HEK293 (cell line): ENCODE results near the gene CTSF.
A peak's percentile ranks its signal among the peaks of the same experiment; 100 is the strongest.

Source experiments
- CTCF ChIA-PET: fragments of 350-600 bp; formaldehyde crosslinking; extraction: SDS; loops from one replicate; lab custom pipeline; 2021; ENCODE audit warnings: antibody characterized with exemption; lab: Yijun Ruan, JAX
- POLR2A ChIA-PET: fragments of 300-600 bp; formaldehyde crosslinking; extraction: SDS; loops from one replicate; lab custom pipeline; 2020; ENCODE audit warnings: antibody characterized with exemption, inconsistent platforms; lab: Yijun Ruan, JAX
- H3K27ac ChIP-seq: fragments of 200-500 bp; sonication (Bioruptor generic); 2 replicates; pipeline ENCODE4 v1.5.1; 2014; ENCODE audit warnings: low read depth, low read length, control low read depth, inconsistent platforms; ENCODE audit errors: extremely low read depth
- H3K36me3 ChIP-seq, 2 experiments: fragments of 200-500 bp in 1 of 2; sonication (Bioruptor generic) in 1 of 2; 1 replicate in 1 of 2; 2 replicates in 1 of 2; pipeline ENCODE4 v1.5.1; 2014 to 2017; ENCODE audit warnings: inconsistent platforms in 2 of 2, low read length in 2 of 2; ENCODE audit not compliant: control insufficient read depth in 2 of 2, insufficient read depth in 1 of 2
- H3K4me1 ChIP-seq: fragments of 200-500 bp; sonication (Bioruptor generic); 2 replicates; pipeline ENCODE4 v1.5.1; 2014; ENCODE audit warnings: mild to moderate bottlenecking, low read length, inconsistent platforms; ENCODE audit not compliant: control insufficient read depth, insufficient read depth
- H3K4me3 ChIP-seq: 2 replicates; pipeline ENCODE4 v1.5.1; 2011; ENCODE audit warnings: low read depth, mild to moderate bottlenecking, control low read depth, low read length, moderate library complexity
- H3K9me3 ChIP-seq: fragments of 200-500 bp; sonication (Bioruptor generic); 2 replicates; pipeline ENCODE4 v1.5.1; 2014; ENCODE audit warnings: low read depth, low read length, inconsistent platforms; ENCODE audit not compliant: control insufficient read depth, insufficient read depth
- CTCF ChIP-seq: fragments of 450-650 bp; formaldehyde crosslinking; IDR thresholded peaks from 2 replicates; pipeline ENCODE4 v1.5.1; 2016; ENCODE audit warnings: missing biosample characterization, missing genetic modification characterization
- EGR2 ChIP-seq: fragments of 450-650 bp; formaldehyde crosslinking; IDR thresholded peaks from 2 replicates; pipeline ENCODE4 v1.5.1; 2016; ENCODE audit warnings: low read depth, missing biosample characterization, missing genetic modification characterization
- IKZF3 ChIP-seq: fragments of 450-650 bp; IDR thresholded peaks from 2 replicates; pipeline ENCODE4 v1.5.0; 2018; ENCODE audit warnings: missing biosample characterization, mild to moderate bottlenecking, missing genetic modification characterization, moderate library complexity
- KLF17 ChIP-seq: fragments of 450-650 bp; formaldehyde crosslinking; IDR thresholded peaks from 2 replicates; pipeline ENCODE4 v1.5.1; 2016; ENCODE audit warnings: missing biosample characterization, missing genetic modification characterization
- MZF1 ChIP-seq: fragments of 450-650 bp; formaldehyde crosslinking; IDR thresholded peaks from 2 replicates; pipeline ENCODE4 v1.5.1; 2017; ENCODE audit warnings: missing biosample characterization, missing genetic modification characterization, borderline replicate concordance
- PRDM1 ChIP-seq: fragments of 450-650 bp; formaldehyde crosslinking; IDR thresholded peaks from 2 replicates; pipeline ENCODE4; 2016; ENCODE audit warnings: missing biosample characterization, missing genetic modification characterization
- SP7 ChIP-seq: fragments of 450-650 bp; formaldehyde crosslinking; IDR thresholded peaks from 2 replicates; pipeline ENCODE4 v1.5.1; 2016; ENCODE audit warnings: missing biosample characterization, missing genetic modification characterization
- ZBTB11 ChIP-seq: fragments of 450-650 bp; formaldehyde crosslinking; conservative IDR thresholded peaks from 2 replicates; pipeline ENCODE4 v1.5.1; 2016; ENCODE audit warnings: low read depth, missing biosample characterization, missing genetic modification characterization
- ZBTB17 ChIP-seq: fragments of 450-650 bp; formaldehyde crosslinking; IDR thresholded peaks from 2 replicates; pipeline ENCODE4 v1.5.1; 2016; ENCODE audit warnings: missing biosample characterization, missing genetic modification characterization
- ZBTB26 ChIP-seq: fragments of 450-650 bp; formaldehyde crosslinking; optimal IDR thresholded peaks from 2 replicates; pipeline ENCODE3; 2016; ENCODE audit warnings: missing biosample characterization, mild to moderate bottlenecking, missing genetic modification characterization
- ZBTB44 ChIP-seq: fragments of 450-650 bp; IDR thresholded peaks from 2 replicates; pipeline ENCODE4 v1.5.1; 2018; ENCODE audit warnings: missing biosample characterization, mild to moderate bottlenecking, missing genetic modification characterization
- ZBTB48 ChIP-seq: fragments of 450-650 bp; formaldehyde crosslinking; IDR thresholded peaks from 2 replicates; pipeline ENCODE4 v1.5.1; 2016; ENCODE audit warnings: missing biosample characterization, missing genetic modification characterization
- ZFHX2 ChIP-seq: fragments of 450-650 bp; formaldehyde crosslinking; conservative IDR thresholded peaks from 2 replicates; pipeline ENCODE4 v1.5.1; 2016; ENCODE audit warnings: missing biosample characterization, missing genetic modification characterization
- ZNF132 ChIP-seq: fragments of 450-650 bp; formaldehyde crosslinking; IDR thresholded peaks from 2 replicates; pipeline ENCODE4 v1.5.1; 2017; ENCODE audit warnings: missing biosample characterization, missing genetic modification characterization, borderline replicate concordance
- ZNF398 ChIP-seq: fragments of 450-650 bp; formaldehyde crosslinking; IDR thresholded peaks from 2 replicates; pipeline ENCODE4 v1.5.1; 2017; ENCODE audit warnings: missing biosample characterization, missing genetic modification characterization
- ZNF416 ChIP-seq: fragments of 450-650 bp; formaldehyde crosslinking; IDR thresholded peaks from 2 replicates; pipeline ENCODE4 v1.5.1; 2016; ENCODE audit warnings: missing biosample characterization, missing genetic modification characterization
- ZNF48 ChIP-seq: fragments of 450-650 bp; formaldehyde crosslinking; IDR thresholded peaks from 2 replicates; pipeline ENCODE4 v1.5.1; 2016; ENCODE audit warnings: missing biosample characterization, missing genetic modification characterization
- ZNF529 ChIP-seq: fragments of 450-650 bp; formaldehyde crosslinking; IDR thresholded peaks from 2 replicates; pipeline ENCODE4 v1.5.1; 2017; ENCODE audit warnings: missing genetic modification characterization, missing biosample characterization; ENCODE audit not compliant: insufficient replicate concordance
- ZNF624 ChIP-seq: fragments of 450-650 bp; formaldehyde crosslinking; IDR thresholded peaks from 2 replicates; pipeline ENCODE4 v1.5.1; 2017; ENCODE audit warnings: missing biosample characterization, missing genetic modification characterization
- ZNF776 ChIP-seq: fragments of 450-650 bp; formaldehyde crosslinking; IDR thresholded peaks from 2 replicates; pipeline ENCODE4 v1.5.0; 2017; ENCODE audit warnings: missing biosample characterization, missing genetic modification characterization, borderline replicate concordance
- ZNF792 ChIP-seq: fragments of 450-650 bp; formaldehyde crosslinking; IDR thresholded peaks from 2 replicates; pipeline ENCODE4 v1.5.1; 2016; ENCODE audit warnings: missing biosample characterization, missing genetic modification characterization

CTSF gene

GRCh38 chr11:66580803-66581202 lies 12.4 kb upstream of the CTSF start:
- TF ChIP-seq ZNF792 (tag by site-specific recombination) (no peak), ZNF48 (tag by site-specific recombination) (no peak), ZNF132 (tag by site-specific recombination) (no peak), ZFHX2 (tag by site-specific recombination) (peak; percentile 86), EGR2 (tag by site-specific recombination) (peak; percentile 87)
- CTCF ChIA-PET, result interaction anchor here (1.0 to 6.0 kb wide), 3 partner anchors 10 to 99 kb away, joined by 4 to 81 read pairs (median 49); partner anchors contain the start of genes CCDC87, CCS, RBM4 and RBM4B
- POLR2A ChIA-PET, result interaction anchor here (0.9 kb wide), 1 partner anchor 98 kb away, joined by 3 read pairs; no protein-coding TSS in a partner anchor

GRCh38 chr11:66579017-66579606 lies 10.7 kb upstream of the CTSF start:
- Histone ChIP-seq H3K36me3 (no peaks in the 10 kb centered on the region), H3K4me1 (no peaks in the 10 kb centered on the region), H3K4me3 (no peak overlapping the region), H3K9me3 (no peaks in the 10 kb centered on the region), H3K27ac (no peak overlapping the region)
- CTCF ChIA-PET, result interaction anchor here (0.7 to 6.0 kb wide), 12 partner anchors 12 to 173 kb away, joined by 3 to 81 read pairs (median 4); partner anchors contain the start of genes CCDC87, CCS and RBM4B
- POLR2A ChIA-PET, result interaction anchor here (0.7 kb wide), 1 partner anchor 44 kb away, joined by 3 read pairs; no protein-coding TSS in a partner anchor
- peak; percentile 48 for TF ChIP-seq ZBTB26 (tag by site-specific recombination)
- no peak for TF ChIP-seq PRDM1
- TF ChIP-seq CTCF (tag by site-specific recombination), result peak; percentile 65; the same call in 1 of the 2 replicates
- no peak for TF ChIP-seq ZNF624 (tag by site-specific recombination)
- TF ChIP-seq ZNF776 (tag by site-specific recombination), result no peak
- TF ChIP-seq MZF1 (tag by site-specific recombination), result no peak
- 0 out of 2 replicates have a peak, but pooled peaks have one; percentile 23 for TF ChIP-seq ZBTB17 (tag by site-specific recombination)
- TF ChIP-seq SP7 (tag by site-specific recombination), result no peak
- peak; percentile 48; the same call in 1 of the 2 replicates for TF ChIP-seq IKZF3 (tag by site-specific recombination)
- TF ChIP-seq ZNF529 (tag by site-specific recombination), result no peak
- no peak for TF ChIP-seq ZBTB48
- TF ChIP-seq ZNF398 (tag by site-specific recombination), result no peak
- TF ChIP-seq ZFHX2 (tag by site-specific recombination), result peak; percentile 70
- no peak for TF ChIP-seq ZNF416 (tag by site-specific recombination)
- TF ChIP-seq ZBTB11 (tag by site-specific recombination), result no peak
- no peak for TF ChIP-seq ZBTB44
- TF ChIP-seq KLF17, result no peak

More at GRCh38 chr11:66580803-66581202, 12.4 kb upstream of the CTSF start:
- Histone ChIP-seq H3K27ac (no peak overlapping the region), H3K4me1 (no peaks in the 10 kb centered on the region), H3K36me3 (no peaks in the 10 kb centered on the region), H3K9me3 (no peaks in the 10 kb centered on the region), H3K4me3 (no peak overlapping the region)
